Memory B cell (primary cell): ENCODE measurements around the gene DPP3.

ENCODE experiments used
- ATAC-seq: fragments of 150-1000 bp; cut with Tn5 transposase; 2 replicates; pipeline ENCODE4 v1.10.0; 2021; ENCODE audit warnings: low read depth, mild to moderate bottlenecking, moderate library complexity
- DNase-seq, 2 donors: peaks; one replicate each; pipeline ENCODE4 v3.0.0; 2022; ENCODE audit warnings: low spot score in 2 of 2
- H3K27ac Mint-ChIP-seq: one replicate; pipeline ENCODE4 v1.8.0; 2022; ENCODE audit warnings: mild to moderate bottlenecking, moderate library complexity, mixed read lengths
- H3K27me3 Mint-ChIP-seq: one replicate; pipeline ENCODE4 v1.8.0; 2022; ENCODE audit warnings: mixed read lengths
- H3K36me3 Mint-ChIP-seq: one replicate; pipeline ENCODE4 v1.8.0; 2022; ENCODE audit warnings: mild to moderate bottlenecking, mixed read lengths
- H3K4me1 Mint-ChIP-seq: one replicate; pipeline ENCODE4 v1.8.0; 2022; ENCODE audit warnings: mixed read lengths
- H3K4me3 Mint-ChIP-seq: one replicate; pipeline ENCODE4 v1.8.0; 2022; ENCODE audit warnings: mild to moderate bottlenecking, moderate library complexity, mixed read lengths
- H3K9me3 Mint-ChIP-seq: one replicate; pipeline ENCODE4 v1.8.0; 2022; ENCODE audit warnings: mixed read lengths

DPP3 gene

GRCh38 chr11:66469441-66469840 lies 10.8 kb upstream of the DPP3 start:
- DNase-seq (no peak), ATAC-seq (no peak)
- Mint-ChIP-seq H3K36me3 (no peaks in the 10 kb centered on the region), H3K4me3 (no peak overlapping the region), H3K9me3 (no peaks in the 10 kb centered on the region), H3K4me1 (peaks cover 19% of the 10 kb centered on the region), H3K27me3 (no peaks in the 10 kb centered on the region), H3K27ac (no peak overlapping the region)

DNA sequence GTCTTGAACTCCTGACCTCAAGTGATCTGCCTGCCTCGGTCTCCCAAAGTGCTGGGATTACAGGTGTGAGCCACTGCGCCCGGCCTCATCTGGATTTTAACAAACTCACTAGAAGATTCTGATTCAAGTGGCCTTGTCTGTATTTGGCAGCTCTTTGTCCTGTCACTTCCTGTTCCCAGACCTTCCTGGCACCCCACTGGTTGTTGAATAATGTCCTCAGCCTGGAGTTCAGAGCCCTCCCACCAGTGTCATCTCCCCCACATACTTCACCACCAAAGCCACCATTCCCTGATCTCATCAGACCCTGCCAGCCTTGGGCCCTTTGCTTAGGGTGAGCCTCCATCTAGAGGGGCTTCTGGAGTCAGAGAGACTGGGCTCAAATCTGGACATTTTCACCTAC lies 10.2 kb upstream of the DPP3 start:
- ATAC-seq (no peak), DNase-seq (no peak)
- Mint-ChIP-seq H3K27me3 (no peaks in the 10 kb centered on the region), H3K4me3 (no peak overlapping the region), H3K9me3 (no peaks in the 10 kb centered on the region), H3K4me1 (peaks cover 17% of the 10 kb centered on the region), H3K27ac (no peak overlapping the region), H3K36me3 (no peaks in the 10 kb centered on the region)

DNA sequence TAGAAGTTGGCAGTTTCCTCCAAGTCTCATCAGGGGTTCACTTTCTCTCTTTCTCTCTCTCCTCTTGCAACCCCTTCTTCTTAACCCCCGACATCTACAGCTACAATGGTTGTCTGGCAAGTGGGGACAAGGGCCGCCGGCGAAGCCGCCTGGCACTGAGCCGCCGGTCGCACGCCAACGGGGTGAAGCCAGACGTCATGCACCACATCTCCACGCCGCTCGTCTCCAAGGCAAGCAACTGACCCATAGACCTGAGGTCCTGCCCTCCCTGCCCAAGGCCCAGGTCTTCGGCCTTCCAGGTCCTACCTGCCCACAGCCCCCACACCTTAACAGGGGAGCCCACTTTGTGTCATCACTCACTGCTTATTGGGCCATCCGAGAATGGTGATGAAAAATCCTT lies 9.1 kb upstream of the DPP3 start:
- H3K27ac Mint-ChIP-seq: no peak overlapping the region
- DNase-seq (no peak), ATAC-seq (no peak)
- no peaks in the 10 kb centered on the region for H3K27me3 Mint-ChIP-seq
- H3K4me1 Mint-ChIP-seq: peaks cover 5% of the 10 kb centered on the region
- no peak overlapping the region for H3K4me3 Mint-ChIP-seq
- H3K9me3 Mint-ChIP-seq: no peaks in the 10 kb centered on the region
- H3K36me3 Mint-ChIP-seq: no peaks in the 10 kb centered on the region

DNA sequence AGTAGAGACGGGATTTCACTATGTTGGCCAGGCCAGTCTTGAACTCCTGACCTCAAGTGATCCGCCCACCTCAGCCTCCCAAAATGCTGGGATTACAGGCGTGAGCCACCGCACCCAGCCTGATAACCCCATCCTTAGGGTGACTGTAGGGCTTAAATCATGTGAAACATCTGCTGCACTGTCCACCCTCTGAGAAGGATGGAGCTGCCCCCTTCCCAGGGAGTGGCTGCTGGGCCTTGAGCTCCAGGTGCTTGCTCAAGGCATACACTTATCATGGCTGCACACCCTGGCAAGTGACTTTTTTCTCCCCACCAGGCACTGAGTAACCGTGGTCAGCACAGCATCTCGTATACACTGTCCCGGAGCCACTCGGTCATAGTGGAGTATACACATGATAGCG lies 8.2 kb upstream of the DPP3 start:
- H3K4me1 Mint-ChIP-seq: peaks cover 4% of the 10 kb centered on the region
- DNase-seq (no peak), ATAC-seq (no peak)
- H3K27ac Mint-ChIP-seq: no peak overlapping the region
- H3K4me3 Mint-ChIP-seq: no peak overlapping the region
- no peaks in the 10 kb centered on the region for H3K36me3 Mint-ChIP-seq
- H3K9me3 Mint-ChIP-seq: no peaks in the 10 kb centered on the region
- no peaks in the 10 kb centered on the region for H3K27me3 Mint-ChIP-seq

- H3K36me3 Mint-ChIP-seq: no peaks in the 10 kb centered on the region
- H3K4me3 Mint-ChIP-seq: no peak overlapping the region
- no peak overlapping the region for H3K27ac Mint-ChIP-seq
- no peaks in the 10 kb centered on the region for H3K4me1 Mint-ChIP-seq
- no peaks in the 10 kb centered on the region for H3K9me3 Mint-ChIP-seq
- DNase-seq (no peak), ATAC-seq (no peak)
- no peaks in the 10 kb centered on the region for H3K27me3 Mint-ChIP-seq
Observed at GRCh38 chr11:66473167-66473566, 7.1 kb upstream of the DPP3 start.

DNA sequence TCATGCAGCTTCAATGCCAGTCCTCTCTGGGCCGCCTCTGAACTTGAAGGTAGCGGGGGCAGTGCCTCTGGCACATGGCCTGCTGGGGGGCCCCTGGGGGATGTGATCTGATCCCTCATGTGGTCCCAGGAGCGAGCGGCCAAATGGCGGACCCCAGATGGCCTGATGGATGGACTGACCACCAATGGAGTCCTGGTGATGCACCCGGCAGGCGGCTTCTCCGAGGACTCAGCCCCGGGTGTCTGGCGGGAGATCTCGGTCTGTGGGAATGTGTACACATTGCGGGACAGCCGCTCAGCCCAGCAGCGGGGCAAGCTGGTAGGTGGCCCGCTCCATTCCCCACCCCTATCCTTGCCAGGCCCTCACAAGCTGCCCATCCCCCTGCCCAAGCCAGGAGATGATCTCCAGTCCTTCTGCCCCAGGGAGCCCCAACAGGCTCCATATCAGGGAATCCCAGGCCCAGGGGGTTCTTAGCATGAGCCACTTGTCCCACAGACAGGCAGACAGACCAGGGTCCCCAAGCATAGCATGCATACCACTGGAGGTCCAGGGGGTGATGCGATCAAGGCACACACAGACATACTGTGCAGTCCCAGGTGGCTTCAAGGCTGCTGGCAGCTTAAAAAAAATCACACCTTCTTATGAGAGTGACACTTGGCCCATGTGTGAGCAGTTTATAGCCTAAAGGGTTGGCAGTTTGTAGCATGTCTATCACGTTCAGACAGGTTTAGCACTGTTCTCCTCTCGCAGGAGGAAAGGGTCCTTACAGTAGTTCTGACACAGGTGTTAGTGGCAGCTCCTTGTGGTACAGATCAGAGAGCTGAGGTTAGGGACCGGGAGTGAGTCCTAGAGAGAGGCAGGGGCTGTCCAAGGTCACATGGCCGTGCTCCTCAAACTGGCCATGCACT lies 6.4 kb upstream of the DPP3 start:
- Mint-ChIP-seq H3K27ac (no peak overlapping the region), H3K4me3 (no peak overlapping the region), H3K4me1 (peaks cover 3% of the 10 kb centered on the region), H3K27me3 (no peaks in the 10 kb centered on the region), H3K9me3 (no peaks in the 10 kb centered on the region), H3K36me3 (no peaks in the 10 kb centered on the region)
- DNase-seq (no peak), ATAC-seq (no peak)

GRCh38 chr11:66475349-66476172 lies 4.7 kb upstream of the DPP3 start:
- no peaks in the 10 kb centered on the region for H3K27me3 Mint-ChIP-seq
- DNase-seq (no peak), ATAC-seq (no peak)
- H3K4me1 Mint-ChIP-seq: peaks cover 10% of the 10 kb centered on the region
- no peaks in the 10 kb centered on the region for H3K36me3 Mint-ChIP-seq
- no peaks in the 10 kb centered on the region for H3K9me3 Mint-ChIP-seq
- H3K27ac Mint-ChIP-seq: no peak overlapping the region
- H3K4me3 Mint-ChIP-seq: no peak overlapping the region

DNA sequence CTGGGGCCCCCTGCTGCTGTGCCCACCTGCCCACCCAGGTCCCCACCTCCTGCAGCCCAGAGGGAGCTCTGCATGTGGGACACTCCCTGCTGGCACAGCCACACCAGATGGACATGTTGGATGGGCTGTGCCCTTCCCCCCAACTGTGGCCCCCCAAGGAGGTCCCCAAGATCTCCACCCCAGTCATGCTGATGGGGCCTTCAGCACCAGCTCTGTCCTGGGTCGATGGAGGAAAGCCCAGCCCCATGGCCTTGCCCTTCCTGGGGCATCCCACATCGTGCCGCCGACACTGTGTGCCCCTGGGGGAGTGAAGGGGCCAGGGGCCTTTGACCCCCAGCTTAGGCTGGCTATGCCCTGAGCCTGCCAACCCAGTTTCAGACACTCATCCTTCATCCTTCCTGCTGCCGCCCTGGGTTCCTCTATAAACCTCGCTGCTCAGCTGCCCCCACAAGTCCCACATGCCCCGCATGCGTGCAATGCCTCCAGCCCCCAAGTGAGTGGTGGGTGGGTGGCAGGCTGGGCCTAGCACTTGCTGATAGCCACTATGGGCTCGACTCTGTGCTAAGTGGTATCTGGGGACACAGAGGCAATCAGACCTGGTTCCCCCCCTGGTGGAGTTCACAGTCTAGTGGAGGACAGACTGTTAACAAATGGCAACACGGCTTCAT lies 3.9 kb upstream of the DPP3 start:
- Mint-ChIP-seq H3K27me3 (no peaks in the 10 kb centered on the region), H3K27ac (no peak overlapping the region), H3K36me3 (no peaks in the 10 kb centered on the region), H3K4me3 (no peak overlapping the region), H3K9me3 (no peaks in the 10 kb centered on the region), H3K4me1 (peaks cover 10% of the 10 kb centered on the region)
- ATAC-seq (no peak), DNase-seq (no peak)

DNA sequence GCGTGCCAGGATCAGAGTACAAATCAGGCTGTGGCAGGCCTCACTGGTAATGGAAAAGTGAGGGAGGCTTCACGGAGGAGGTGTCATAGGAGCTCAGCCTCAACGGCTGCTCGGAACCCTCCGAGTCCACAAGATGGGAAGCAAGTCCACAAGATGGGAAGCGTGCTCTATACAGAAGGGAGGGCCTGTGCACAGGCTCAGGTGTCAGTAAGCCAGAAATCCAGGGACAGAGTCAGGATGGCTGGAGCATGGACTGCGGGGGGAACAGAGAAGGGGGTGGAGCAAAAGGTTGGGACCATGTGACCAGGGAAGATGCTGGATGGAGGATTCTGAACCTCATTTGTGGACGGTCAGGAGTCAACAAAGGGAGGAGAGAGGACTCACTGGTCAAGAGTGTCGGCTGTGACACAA lies 3.4 kb upstream of the DPP3 start:
- DNase-seq (no peak), ATAC-seq (no peak)
- H3K9me3 Mint-ChIP-seq: no peaks in the 10 kb centered on the region
- no peak overlapping the region for H3K4me3 Mint-ChIP-seq
- H3K27ac Mint-ChIP-seq: no peak overlapping the region
- no peaks in the 10 kb centered on the region for H3K27me3 Mint-ChIP-seq
- H3K36me3 Mint-ChIP-seq: no peaks in the 10 kb centered on the region
- peaks cover 10% of the 10 kb centered on the region for H3K4me1 Mint-ChIP-seq

DNA sequence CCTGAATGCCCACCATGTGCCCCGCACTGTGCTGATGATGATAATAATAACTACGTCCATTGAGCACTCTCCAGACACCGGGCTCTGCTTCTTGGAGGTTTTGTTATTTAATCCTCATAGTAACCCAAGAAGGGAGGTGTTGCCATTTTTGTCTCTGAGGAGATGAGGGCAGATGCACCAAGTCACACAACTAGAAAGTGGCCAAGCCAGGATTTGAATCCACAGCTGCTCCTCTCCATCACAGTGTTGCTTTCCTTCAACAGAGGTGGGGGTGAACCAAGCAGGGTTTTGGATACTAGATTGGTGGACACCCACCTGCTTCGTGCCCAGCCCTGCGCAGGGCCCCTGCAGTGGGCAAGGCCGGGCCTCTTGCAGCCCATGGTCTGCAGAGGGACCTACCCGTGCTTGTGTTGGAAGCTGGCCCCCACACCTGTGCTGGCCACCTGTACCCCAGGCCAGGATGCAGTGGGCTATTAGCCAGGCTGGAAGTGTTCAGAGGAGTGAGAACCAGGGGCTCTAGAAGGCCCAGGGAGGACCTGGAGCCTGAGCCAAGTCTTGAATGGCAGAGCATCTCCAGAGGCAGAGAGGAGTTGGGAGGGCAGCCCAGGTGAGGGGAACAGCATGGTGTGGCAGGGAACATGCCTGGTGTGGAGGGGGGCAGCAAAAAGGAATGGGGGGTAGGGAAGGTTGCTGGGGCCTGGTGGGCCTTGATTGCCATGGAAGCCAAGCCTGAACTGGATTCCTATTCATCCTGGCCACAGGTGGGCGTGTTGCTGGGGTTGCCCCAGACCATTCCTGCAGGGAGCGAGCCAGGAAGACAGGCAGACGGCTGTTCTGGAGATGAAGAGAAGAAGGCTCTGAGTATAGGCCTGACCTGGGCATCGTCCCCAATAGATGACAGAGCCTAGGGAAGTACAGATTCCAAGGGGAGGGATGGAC lies 2.7 kb upstream of the DPP3 start:
- no peaks in the 10 kb centered on the region for H3K9me3 Mint-ChIP-seq
- no peak overlapping the region for H3K27ac Mint-ChIP-seq
- ATAC-seq: no peak
- no peak for DNase-seq
- no peak overlapping the region for H3K4me3 Mint-ChIP-seq
- H3K36me3 Mint-ChIP-seq: no peaks in the 10 kb centered on the region
- no peaks in the 10 kb centered on the region for H3K27me3 Mint-ChIP-seq
- peaks cover 12% of the 10 kb centered on the region for H3K4me1 Mint-ChIP-seq

DNA sequence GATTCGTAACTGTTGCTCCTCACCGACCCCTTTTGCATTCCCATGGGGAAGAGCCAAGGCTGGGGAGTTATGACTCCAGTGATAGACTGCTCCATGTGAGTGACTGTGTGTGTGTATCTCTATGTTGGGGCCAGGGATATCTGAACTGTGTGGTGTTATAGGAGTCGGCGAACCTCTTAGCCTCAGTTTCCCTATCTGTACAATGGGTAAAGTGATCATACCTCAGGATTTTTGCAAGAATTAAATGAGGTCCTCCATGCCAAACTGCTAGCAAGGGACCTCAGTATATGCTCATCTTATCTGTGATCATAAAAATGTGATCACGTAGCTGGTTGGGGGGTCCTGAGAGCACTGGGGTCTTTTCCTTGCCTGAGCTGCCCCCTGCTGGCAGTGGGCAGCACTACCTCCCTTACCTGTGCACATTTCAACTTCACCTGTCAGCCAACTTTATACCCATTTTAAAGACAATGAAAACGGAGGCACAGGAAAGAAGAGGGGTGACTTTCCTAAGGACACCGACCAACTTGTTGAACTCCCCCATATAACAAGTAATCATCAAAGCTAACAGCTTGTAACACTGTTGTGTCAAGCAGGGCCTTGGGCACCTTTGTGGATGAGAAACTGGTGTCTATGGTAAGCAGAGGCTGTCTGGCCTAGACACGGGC lies 1.4 kb upstream of the DPP3 start:
- DNase-seq: peak in 1 of 2 donors; percentile 34
- Mint-ChIP-seq H3K27me3 (no peaks in the 10 kb centered on the region), H3K4me1 (peaks cover 12% of the 10 kb centered on the region), H3K27ac (peak overlapping the region; percentile 73), H3K36me3 (no peaks in the 10 kb centered on the region), H3K9me3 (no peaks in the 10 kb centered on the region), H3K4me3 (peak overlapping the region; percentile 86)
- ATAC-seq: no peak

- H3K36me3 Mint-ChIP-seq: no peaks in the 10 kb centered on the region
- H3K27me3 Mint-ChIP-seq: no peaks in the 10 kb centered on the region
- ATAC-seq (peak; percentile 1), DNase-seq (no peak)
- H3K9me3 Mint-ChIP-seq: no peaks in the 10 kb centered on the region
- H3K4me3 Mint-ChIP-seq: peak overlapping the region; percentile 86
- H3K4me1 Mint-ChIP-seq: peaks cover 12% of the 10 kb centered on the region
- peak overlapping the region; percentile 73 for H3K27ac Mint-ChIP-seq
Observed at GRCh38 chr11:66479394-66480116, 679 bp upstream of the DPP3 start.
